ENCODE measurements around the gene PRR7. TPM values are rescaled to one million over a fixed set of nuclear protein-coding genes. Genes with fewer than 3 reads are reported as not detected.

PRR7 gene
- total and polyA plus RNA-seq, 2 of the 4 experiments (the other 2 are of a cell fraction): 1.1 to 10.1 TPM

DNA sequence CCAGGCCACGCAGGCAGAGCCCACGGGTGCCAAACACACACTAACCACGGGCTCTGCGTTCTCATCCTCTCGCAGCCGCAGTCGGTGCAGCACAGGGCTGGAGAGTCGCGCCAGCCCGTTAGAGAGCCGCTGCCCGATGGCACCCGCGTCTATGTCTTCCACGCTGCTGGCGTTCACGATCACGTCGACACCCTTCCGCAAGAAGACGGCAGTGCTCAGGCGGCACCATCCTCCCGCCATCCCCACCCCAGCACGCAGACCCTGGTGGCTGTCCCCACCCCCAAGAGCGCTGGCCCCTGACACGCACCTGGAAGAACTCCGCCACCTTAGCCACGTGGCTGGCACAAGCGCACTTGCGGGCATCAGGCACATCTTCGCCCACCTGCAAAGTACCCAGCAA lies 20.8 kb downstream of the PRR7 start:
- H2BK20ac ChIP-seq (ENCODE audit: low read depth, low read length): no peak overlapping the region
- H2AK5ac ChIP-seq (ENCODE audit: low read depth, low read length): no peak overlapping the region
- H2AK9ac ChIP-seq (replicated peaks; ENCODE audit: low read depth, low read length, poor library complexity): peak overlapping the region; percentile 28
- no peak overlapping the region for H2AFZ ChIP-seq (replicated peaks; ENCODE audit: low read length, poor library complexity)
- H3K36me3 ChIP-seq (ENCODE audit: control insufficient read depth, insufficient read depth, low read length): peaks cover 61% of the 10 kb centered on the region
- H3K4me1 ChIP-seq (ENCODE audit: control insufficient read depth, insufficient read depth, low read length): peaks cover 35% of the 10 kb centered on the region
- dilution Hi-C loops (cut with HindIII; ENCODE audit: low sequenced_read_pairs, unreplicated experiment): no loop called here
- 98% methylated on average over 22 of the region's 31 CpGs; no CpG with 5 or more reads in 1 of the 2 experiments for WGBS, 2 experiments (ENCODE audit: extremely low coverage in 2 of 2, insufficient read length in 1 of 2)
- H3K79me1 ChIP-seq (ENCODE audit: low read depth in 1 of 2, low read length in 2 of 2): peaks cover 32 to 83% of the 10 kb centered on the region in 2 experiments
- in situ Hi-C loops (cut with MboI; ENCODE audit: low sequenced_read_pairs): no loop called here
- no peak overlapping the region for H3K56ac ChIP-seq (ENCODE audit: extremely low read depth, insufficient read depth, low read length)
- ATAC-seq (ENCODE audit: low read depth) (no peak), DNase-seq (no peak)
- no peak overlapping the region for H3K9ac ChIP-seq (ENCODE audit: low read depth, low read length)
- H3K4ac ChIP-seq (ENCODE audit: low read depth, low read length): no peak overlapping the region
- no peak overlapping the region for H4K91ac ChIP-seq (ENCODE audit: insufficient read depth, low read depth, low read length)
- no peak overlapping the region for H4K5ac ChIP-seq (ENCODE audit: low read depth, low read length)
- no peak overlapping the region for H3K27ac ChIP-seq (ENCODE audit: insufficient read depth, low read length)
- TSS peak; percentile 72 for BruUV-seq (replicated peaks)
- no peak overlapping the region for H3K14ac ChIP-seq (replicated peaks; ENCODE audit: low read depth, low read length)
- TF ChIP-seq POLR2A (IDR thresholded peaks at IDR 0.05; ENCODE audit: low read depth, low read length) (no peak), NFE2L2 (IDR thresholded peaks at IDR 0.05; ENCODE audit: low read depth, low read length) (no peak), CEBPB (IDR thresholded peaks at IDR 0.05; ENCODE audit: low read depth, low read length) (no peak), SMC3 (IDR thresholded peaks at IDR 0.05; ENCODE audit: low read depth, low read length) (no peak)
- H4K20me1 ChIP-seq (ENCODE audit: insufficient read depth, low read length): peaks cover 77% of the 10 kb centered on the region
- H3K23ac ChIP-seq (ENCODE audit: low read depth, low read length): no peak overlapping the region
- no peaks in the 10 kb centered on the region for H3K27me3 ChIP-seq (ENCODE audit: control insufficient read depth, insufficient read depth, low read length)
- no peak overlapping the region for H2BK5ac ChIP-seq (ENCODE audit: low read depth, low read length, poor library complexity, severe bottlenecking)
- H2BK120ac ChIP-seq (ENCODE audit: low read depth, low read length): no peak overlapping the region
- ChIA-PET CTCF (interaction anchor here (1.7 kb wide), 1 partner anchor 10 kb away, joined by 5 read pairs; no protein-coding TSS in a partner anchor), POLR2A (ENCODE audit: unreplicated experiment) (no interaction called here)
- no peak overlapping the region for H2BK15ac ChIP-seq (ENCODE audit: low read depth, low read length)
- H4K8ac ChIP-seq (ENCODE audit: low read depth in 2 of 2, low read length in 2 of 2): no peak overlapping the region
- H3K9me3 ChIP-seq (ENCODE audit: control insufficient read depth, insufficient read depth, low read length): no peaks in the 10 kb centered on the region
- H3K4me3 ChIP-seq (ENCODE audit: insufficient read depth, low read depth, low read length): no peak overlapping the region
- intact Hi-C loops (cut with micrococcal nuclease): no loop called here
- H3K18ac ChIP-seq (ENCODE audit: low read depth, low read length): no peak overlapping the region
- no peak overlapping the region for H3K4me2 ChIP-seq (ENCODE audit: low read depth, low read length)
- H3K9me1 ChIP-seq (ENCODE audit: insufficient read depth, low read length): peaks cover 35% of the 10 kb centered on the region

All from IMR-90 (cell line).